ENCODE data around the gene ERBB2. TPM values are rescaled to one million over a fixed set of nuclear protein-coding genes. Genes with fewer than 3 reads are reported as not detected.

Gene ERBB2
- total and polyA plus RNA-seq, 2 of the 13 experiments (the other 11 are each of a cell fraction or from before 2014, with no cell fraction given), result 57.7 to 64.1 TPM

DNA sequence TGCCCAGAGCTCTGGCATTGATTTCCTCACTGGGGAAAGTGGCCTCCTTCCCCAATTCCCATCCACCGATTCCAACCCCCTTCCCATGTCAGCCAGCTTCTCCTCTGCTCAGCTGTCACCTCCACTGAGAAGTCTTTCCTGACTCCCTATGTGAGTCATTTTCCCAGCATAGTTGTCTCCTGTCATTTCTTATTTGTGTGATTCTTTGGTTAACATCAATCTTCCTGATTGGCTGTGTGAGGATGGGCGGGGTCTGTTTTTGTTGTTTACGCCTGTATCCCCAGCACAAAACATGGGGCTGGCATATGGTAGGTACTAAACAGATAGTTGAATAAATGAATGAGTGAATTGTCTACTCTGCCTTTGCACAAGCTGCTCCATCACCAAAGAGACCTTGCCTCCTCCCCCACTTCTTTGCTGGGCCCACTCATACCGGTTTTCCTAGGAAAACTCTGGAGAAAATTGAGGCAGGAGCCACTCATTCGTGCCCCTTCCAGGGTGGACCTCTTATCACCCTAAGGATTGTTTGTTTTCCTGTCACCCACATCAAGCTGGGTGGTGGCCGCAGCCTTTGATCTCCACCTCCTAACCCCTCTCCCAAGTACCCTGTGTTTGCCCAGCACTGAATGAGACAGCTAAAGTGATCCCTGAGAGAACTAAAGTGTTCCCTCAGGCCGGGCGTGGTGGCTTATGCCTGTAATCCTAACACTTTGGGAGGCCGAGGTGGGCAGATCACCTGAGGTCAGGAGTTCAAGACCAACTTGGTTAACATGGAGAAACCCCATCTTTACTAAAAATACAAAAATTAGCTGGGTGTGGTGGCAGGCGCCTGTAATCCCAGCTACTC, 36.7 kb downstream of the ERBB2 start (continued):
- TF ChIP-seq PPARG (CRISPR knock-in tag; conservative IDR thresholded peaks at IDR 0.05), result peak; percentile 79
- no peak for TF ChIP-seq POGZ (CRISPR knock-in tag; IDR thresholded peaks at IDR 0.05)
- TF ChIP-seq MEF2D (CRISPR knock-in tag; IDR thresholded peaks at IDR 0.05), result no peak
- no peak for TF ChIP-seq ZNF326 (CRISPR knock-in tag; IDR thresholded peaks at IDR 0.05; ENCODE audit: borderline replicate concordance)
- no peak for TF ChIP-seq ZNF510 (CRISPR knock-in tag; IDR thresholded peaks at IDR 0.05; ENCODE audit: low read depth)
- TF ChIP-seq ZNF569 (CRISPR knock-in tag; IDR thresholded peaks at IDR 0.05; ENCODE audit: borderline replicate concordance), result no peak
- no peak for TF ChIP-seq MLLT10 (CRISPR knock-in tag; IDR thresholded peaks at IDR 0.05)
- TF ChIP-seq, protein P1, sequence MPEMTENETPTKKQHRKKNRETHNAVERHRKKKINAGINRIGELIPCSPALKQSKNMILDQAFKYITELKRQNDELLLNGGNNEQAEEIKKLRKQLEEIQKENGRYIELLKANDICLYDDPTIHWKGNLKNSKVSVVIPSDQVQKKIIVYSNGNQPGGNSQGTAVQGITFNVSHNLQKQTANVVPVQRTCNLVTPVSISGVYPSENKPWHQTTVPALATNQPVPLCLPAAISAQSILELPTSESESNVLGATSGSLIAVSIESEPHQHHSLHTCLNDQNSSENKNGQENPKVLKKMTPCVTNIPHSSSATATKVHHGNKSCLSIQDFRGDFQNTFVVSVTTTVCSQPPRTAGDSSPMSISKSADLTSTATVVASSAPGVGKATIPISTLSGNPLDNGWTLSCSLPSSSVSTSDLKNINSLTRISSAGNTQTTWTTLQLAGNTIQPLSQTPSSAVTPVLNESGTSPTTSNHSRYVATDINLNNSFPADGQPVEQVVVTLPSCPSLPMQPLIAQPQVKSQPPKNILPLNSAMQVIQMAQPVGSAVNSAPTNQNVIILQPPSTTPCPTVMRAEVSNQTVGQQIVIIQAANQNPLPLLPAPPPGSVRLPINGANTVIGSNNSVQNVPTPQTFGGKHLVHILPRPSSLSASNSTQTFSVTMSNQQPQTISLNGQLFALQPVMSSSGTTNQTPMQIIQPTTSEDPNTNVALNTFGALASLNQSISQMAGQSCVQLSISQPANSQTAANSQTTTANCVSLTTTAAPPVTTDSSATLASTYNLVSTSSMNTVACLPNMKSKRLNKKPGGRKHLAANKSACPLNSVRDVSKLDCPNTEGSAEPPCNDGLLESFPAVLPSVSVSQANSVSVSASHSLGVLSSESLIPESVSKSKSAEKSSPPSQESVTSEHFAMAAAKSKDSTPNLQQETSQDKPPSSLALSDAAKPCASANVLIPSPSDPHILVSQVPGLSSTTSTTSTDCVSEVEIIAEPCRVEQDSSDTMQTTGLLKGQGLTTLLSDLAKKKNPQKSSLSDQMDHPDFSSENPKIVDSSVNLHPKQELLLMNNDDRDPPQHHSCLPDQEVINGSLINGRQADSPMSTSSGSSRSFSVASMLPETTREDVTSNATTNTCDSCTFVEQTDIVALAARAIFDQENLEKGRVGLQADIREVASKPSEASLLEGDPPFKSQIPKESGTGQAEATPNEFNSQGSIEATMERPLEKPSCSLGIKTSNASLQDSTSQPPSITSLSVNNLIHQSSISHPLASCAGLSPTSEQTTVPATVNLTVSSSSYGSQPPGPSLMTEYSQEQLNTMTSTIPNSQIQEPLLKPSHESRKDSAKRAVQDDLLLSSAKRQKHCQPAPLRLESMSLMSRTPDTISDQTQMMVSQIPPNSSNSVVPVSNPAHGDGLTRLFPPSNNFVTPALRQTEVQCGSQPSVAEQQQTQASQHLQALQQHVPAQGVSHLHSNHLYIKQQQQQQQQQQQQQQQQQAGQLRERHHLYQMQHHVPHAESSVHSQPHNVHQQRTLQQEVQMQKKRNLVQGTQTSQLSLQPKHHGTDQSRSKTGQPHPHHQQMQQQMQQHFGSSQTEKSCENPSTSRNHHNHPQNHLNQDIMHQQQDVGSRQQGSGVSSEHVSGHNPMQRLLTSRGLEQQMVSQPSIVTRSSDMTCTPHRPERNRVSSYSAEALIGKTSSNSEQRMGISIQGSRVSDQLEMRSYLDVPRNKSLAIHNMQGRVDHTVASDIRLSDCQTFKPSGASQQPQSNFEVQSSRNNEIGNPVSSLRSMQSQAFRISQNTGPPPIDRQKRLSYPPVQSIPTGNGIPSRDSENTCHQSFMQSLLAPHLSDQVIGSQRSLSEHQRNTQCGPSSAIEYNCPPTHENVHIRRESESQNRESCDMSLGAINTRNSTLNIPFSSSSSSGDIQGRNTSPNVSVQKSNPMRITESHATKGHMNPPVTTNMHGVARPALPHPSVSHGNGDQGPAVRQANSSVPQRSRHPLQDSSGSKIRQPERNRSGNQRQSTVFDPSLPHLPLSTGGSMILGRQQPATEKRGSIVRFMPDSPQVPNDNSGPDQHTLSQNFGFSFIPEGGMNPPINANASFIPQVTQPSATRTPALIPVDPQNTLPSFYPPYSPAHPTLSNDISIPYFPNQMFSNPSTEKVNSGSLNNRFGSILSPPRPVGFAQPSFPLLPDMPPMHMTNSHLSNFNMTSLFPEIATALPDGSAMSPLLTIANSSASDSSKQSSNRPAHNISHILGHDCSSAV (CRISPR knock-in tag; IDR thresholded peaks at IDR 0.05; ENCODE audit: borderline replicate concordance), result no peak
- TF ChIP-seq, protein P2, sequence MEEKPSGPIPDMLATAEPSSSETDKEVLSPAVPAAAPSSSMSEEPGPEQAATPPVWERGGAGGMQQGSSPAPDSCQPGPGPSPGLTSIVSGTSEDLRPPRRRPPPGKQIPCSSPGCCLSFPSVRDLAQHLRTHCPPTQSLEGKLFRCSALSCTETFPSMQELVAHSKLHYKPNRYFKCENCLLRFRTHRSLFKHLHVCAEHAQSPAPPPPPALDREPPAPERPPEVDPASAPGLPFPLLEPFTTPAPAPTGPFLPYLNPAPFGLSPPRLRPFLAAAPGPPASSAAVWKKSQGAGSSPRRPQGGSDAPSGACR (CRISPR knock-in tag; IDR thresholded peaks at IDR 0.05), result no peak
- no peak for TF ChIP-seq MAFG (CRISPR knock-in tag; IDR thresholded peaks at IDR 0.05)
- TF ChIP-seq ZBTB3 (CRISPR knock-in tag; IDR thresholded peaks at IDR 0.05; ENCODE audit: borderline replicate concordance, low read depth), result no peak
- TF ChIP-seq ZBTB1 (CRISPR knock-in tag; IDR thresholded peaks at IDR 0.05; ENCODE audit: borderline replicate concordance), result no peak
- TF ChIP-seq, protein P3, sequence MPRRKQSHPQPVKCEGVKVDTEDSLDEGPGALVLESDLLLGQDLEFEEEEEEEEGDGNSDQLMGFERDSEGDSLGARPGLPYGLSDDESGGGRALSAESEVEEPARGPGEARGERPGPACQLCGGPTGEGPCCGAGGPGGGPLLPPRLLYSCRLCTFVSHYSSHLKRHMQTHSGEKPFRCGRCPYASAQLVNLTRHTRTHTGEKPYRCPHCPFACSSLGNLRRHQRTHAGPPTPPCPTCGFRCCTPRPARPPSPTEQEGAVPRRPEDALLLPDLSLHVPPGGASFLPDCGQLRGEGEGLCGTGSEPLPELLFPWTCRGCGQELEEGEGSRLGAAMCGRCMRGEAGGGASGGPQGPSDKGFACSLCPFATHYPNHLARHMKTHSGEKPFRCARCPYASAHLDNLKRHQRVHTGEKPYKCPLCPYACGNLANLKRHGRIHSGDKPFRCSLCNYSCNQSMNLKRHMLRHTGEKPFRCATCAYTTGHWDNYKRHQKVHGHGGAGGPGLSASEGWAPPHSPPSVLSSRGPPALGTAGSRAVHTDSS (CRISPR knock-in tag; conservative IDR thresholded peaks at IDR 0.05), result peak; percentile 74; the same call in 1 of the 2 replicates
- TF ChIP-seq, protein P4, sequence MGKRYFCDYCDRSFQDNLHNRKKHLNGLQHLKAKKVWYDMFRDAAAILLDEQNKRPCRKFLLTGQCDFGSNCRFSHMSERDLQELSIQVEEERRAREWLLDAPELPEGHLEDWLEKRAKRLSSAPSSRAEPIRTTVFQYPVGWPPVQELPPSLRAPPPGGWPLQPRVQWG (CRISPR knock-in tag; IDR thresholded peaks at IDR 0.05; ENCODE audit: borderline replicate concordance, low read depth), result no peak
- TF ChIP-seq ZNF703 (CRISPR knock-in tag; IDR thresholded peaks at IDR 0.05; ENCODE audit: borderline replicate concordance), result no peak
- no peak for TF ChIP-seq TEAD3 (CRISPR knock-in tag; optimal IDR thresholded peaks at IDR 0.05; ENCODE audit: borderline replicate concordance)
- TF ChIP-seq GZF1 (CRISPR knock-in tag; IDR thresholded peaks at IDR 0.05), result no peak
